AG04449 (cell line): Measurements from ENCODE around the gene HERC4.

Source experiments
- CTCF ChIA-PET: fragments of 350-600 bp; formaldehyde crosslinking; extraction: SDS; loops from one replicate; lab custom pipeline; 2021; ENCODE audit warnings: antibody characterized with exemption; lab: Yijun Ruan, JAX
- POLR2A ChIA-PET: fragments of 400-600, 350-600 bp; formaldehyde crosslinking; extraction: SDS; loops from one replicate; lab custom pipeline; 2020; ENCODE audit warnings: antibody characterized with exemption, inconsistent platforms; lab: Yijun Ruan, JAX
- DNase-seq: peaks from one replicate; pipeline ENCODE4 v3.0.0-alpha.2; 2010; ENCODE audit warnings: low read depth, low spot score
- H3K4me3 ChIP-seq: 2 replicates; pipeline ENCODE4 v1.5.1; 2011; ENCODE audit warnings: low read depth, mild to moderate bottlenecking, control low read depth, low read length
- CTCF ChIP-seq: IDR thresholded peaks from one replicate; pipeline ENCODE4 v1.5.1; 2011; ENCODE audit warnings: mild to moderate bottlenecking, moderate library complexity, low read length, control low read depth, inconsistent platforms; ENCODE audit not compliant: insufficient read depth; ENCODE audit errors: missing control alignments

The HERC4 gene

DNA sequence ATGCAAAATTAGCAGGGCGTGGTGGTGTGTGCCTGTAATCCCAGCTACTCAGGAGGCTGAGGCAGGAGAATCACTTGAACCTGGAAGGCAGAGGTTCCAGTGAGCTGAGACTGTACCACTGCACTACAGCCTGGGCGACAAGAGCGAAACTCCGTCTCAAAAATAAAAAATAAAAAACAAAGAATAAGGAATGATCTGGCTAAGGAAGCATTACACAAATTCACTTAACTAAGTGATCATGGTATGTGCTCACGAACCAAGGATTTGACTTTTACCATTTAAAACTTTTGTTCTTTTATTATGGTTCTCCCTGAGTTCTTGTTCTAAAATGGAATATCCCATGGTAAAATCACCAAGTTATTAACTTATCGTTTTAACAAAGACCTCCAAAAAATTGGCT lies 119.5 kb downstream of the HERC4 start:
- TF ChIP-seq CTCF: no peak
- H3K4me3 ChIP-seq: no peak overlapping the region
- ChIA-PET POLR2A (no interaction called here), CTCF (interaction anchor here (0.9 to 1.3 kb wide), 2 partner anchors 9 to 15 kb away, joined by 3 read pairs; no protein-coding TSS in a partner anchor)
- DNase-seq: no peak

DNA sequence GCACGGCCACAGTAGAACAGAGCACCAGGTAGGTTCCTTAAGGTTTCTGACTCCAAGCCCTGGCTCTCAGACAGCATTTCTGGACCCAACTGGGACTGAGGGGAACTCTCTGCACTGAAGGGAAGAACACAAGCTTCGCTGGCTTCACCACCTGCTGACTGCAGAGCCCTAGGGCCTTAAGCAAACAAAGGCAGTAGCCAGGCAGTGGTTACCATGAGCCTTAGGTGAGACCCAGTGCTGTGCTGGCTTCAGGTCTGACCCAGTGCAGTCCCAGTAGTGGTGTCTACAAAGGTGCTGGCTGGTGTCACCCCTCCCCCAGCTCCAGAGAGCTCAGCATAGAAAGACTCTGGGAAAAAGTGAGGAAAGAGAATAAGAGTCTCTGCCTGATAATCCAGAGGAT lies 131.2 kb downstream of the HERC4 start:
- H3K4me3 ChIP-seq: no peak overlapping the region
- TF ChIP-seq CTCF: no peak
- no peak for DNase-seq
- CTCF ChIA-PET: interaction anchor here (0.8 kb wide), 1 partner anchor 10 kb away, joined by 3 read pairs; no protein-coding TSS in a partner anchor
- POLR2A ChIA-PET: no interaction called here

DNA sequence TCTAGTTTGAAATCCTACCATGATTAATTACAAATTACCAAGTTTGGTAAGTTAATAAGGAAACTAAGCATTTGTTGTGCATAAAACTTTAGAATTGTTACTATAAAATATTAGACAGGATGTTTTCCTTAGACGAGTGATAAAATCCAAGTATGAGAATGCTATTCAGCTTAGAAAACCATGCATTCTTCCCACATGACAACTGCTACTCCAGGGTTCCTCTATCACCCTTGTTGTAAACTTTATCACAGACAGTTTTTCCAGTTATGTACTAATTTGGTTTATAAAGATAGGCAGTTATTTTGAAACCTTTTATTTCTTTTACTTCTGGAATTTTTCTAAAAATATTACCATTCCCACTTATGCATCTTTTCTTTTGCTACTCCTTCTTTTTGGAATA lies 138.7 kb downstream of the HERC4 start:
- ChIA-PET POLR2A (no interaction called here), CTCF (interaction anchor here (1.0 kb wide), 1 partner anchor 80 kb away, joined by 3 read pairs; no protein-coding TSS in a partner anchor)
- no peak for DNase-seq
- TF ChIP-seq CTCF: no peak
- H3K4me3 ChIP-seq: no peak overlapping the region

- TF ChIP-seq CTCF: no peak
- DNase-seq: no peak
- no peak overlapping the region for H3K4me3 ChIP-seq
- POLR2A ChIA-PET: no interaction called here
- CTCF ChIA-PET: interaction anchor here (0.9 kb wide), 1 partner anchor 8 kb away, joined by 3 read pairs; no protein-coding TSS in a partner anchor
These were observed 139.9 kb downstream of the HERC4 start for GRCh38 chr10:67935223-67935622.

GRCh38 chr10:67934336-67934735 lies 140.7 kb downstream of the HERC4 start:
- no peak for TF ChIP-seq CTCF
- CTCF ChIA-PET: no interaction called here
- DNase-seq: no peak
- no peak overlapping the region for H3K4me3 ChIP-seq
- POLR2A ChIA-PET: no interaction called here

DNA sequence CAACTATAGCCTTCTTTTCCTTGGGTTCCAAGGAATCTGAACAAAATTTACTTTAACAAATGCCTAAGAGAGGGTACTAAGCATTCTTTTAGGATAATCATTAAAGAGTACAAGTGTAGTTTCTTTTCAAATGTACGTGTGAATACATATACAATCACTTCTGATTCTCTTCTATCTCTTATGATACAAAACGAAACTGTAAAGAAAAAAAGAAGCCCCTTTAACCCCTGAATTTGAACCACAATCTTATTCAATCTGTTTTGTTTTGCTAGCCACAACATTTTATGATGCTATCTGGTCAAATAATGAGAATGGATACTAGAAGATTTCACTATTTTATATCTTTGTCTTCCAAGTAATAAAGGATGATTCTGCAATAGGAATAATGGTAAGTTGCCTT lies 141.9 kb downstream of the HERC4 start:
- CTCF ChIA-PET: no interaction called here
- DNase-seq: no peak
- H3K4me3 ChIP-seq: no peak overlapping the region
- TF ChIP-seq CTCF: no peak
- POLR2A ChIA-PET: no interaction called here
